Measurements from ENCODE around the gene KCNK7.
A peak's percentile ranks its signal among the peaks of the same experiment; 100 is the strongest.

Gene KCNK7

DNA sequence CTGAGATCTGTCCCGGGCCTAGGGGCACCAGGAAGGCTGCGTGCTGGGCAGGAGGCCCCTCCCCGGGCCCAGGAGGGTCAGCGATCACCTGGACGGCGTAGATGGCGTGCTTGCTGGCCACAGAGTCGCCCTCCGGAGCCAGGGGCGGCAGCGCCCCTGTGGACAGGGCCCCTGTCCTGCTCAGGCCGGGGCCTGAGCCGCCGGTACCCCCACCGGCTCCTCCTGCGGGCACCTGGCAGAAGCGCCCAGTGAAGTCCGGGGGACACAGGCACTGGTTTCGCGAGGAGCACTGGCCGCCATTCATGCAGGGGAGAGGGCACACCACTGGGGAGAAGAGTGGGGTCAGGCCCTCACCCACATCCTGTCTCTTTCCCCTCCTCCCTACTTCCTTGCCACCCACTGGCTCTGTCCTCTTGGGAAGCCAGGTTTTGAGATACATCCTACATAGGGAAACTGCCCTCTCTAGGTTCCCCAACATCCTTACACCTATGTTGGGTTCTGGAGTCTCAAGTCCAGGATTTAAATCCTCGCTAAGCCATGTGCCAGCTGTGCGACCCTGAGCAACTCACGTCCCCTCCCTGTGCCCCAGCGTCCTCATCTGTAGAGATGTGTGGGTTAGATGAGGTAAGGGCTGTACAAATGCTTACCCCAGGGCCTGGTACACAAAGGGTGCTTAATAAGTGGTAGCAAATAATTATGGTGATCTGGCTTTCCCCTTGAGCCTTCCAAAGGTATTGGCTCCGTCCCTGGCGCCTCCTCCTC is 41.4 kb downstream of the KCNK7 start:
- no peak for DNase-seq

DNA sequence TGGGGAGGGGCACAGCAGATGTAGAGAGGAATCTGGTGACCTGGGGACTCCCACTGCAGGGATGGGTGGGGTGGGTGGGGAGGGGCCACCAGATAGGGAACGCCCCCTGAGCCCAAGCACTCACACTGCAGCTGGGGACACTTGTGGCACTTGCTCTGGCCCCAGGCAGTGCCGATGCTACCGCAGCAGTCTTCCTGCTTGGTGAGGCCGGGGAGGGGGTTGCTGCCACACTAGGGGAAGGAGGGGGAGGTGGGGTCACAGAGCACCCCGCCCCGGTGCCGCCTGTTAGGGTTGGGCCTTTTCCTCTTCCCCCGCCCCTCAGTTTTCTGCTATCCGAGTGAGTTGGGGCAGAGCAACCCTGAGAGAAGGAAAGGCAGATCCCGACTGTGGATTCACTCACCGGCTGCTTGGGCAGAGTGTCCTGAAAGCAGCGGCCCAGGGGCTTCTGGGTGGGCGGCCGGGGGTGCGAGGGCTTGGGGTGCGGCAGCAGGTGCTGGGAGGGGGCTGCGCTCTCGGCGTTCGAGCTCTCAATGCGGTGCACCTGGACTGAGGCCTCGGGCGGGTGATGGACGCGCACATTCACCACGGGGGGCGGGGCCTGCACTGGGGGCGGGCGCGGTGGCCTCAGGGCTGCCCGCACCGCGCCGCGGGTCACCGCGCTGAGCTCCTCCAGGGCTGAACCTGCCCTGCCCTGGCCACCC is 42.1 kb downstream of the KCNK7 start:
- DNase-seq, result peak; percentile 64

DNA sequence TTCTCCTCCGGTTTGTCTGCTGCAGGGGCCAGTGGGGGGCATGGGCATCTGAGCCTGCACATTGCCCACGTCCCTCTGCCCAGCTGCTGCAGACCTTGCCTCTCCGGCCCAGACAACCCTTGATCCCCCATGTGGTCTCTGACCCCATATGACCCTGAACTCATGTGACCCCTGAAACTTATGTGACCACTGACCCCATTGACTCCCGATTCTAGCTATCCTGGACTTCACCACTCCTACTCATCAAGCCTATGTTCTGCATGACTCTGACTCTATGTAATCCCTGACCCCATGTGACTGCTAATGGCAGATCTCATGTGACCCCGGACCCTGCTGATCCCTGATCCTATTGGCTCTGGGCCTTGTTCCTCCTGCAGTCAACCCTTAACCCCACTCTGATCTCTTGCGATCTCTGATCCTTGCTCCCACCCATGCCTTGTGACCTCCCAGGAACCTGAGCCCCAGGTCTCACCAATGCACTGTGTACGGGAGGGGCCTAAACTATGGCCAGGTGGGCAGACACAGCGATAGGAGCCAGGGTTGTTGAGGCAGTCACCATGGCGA is 43.1 kb downstream of the KCNK7 start:
- DNase-seq, result no peak

DNA sequence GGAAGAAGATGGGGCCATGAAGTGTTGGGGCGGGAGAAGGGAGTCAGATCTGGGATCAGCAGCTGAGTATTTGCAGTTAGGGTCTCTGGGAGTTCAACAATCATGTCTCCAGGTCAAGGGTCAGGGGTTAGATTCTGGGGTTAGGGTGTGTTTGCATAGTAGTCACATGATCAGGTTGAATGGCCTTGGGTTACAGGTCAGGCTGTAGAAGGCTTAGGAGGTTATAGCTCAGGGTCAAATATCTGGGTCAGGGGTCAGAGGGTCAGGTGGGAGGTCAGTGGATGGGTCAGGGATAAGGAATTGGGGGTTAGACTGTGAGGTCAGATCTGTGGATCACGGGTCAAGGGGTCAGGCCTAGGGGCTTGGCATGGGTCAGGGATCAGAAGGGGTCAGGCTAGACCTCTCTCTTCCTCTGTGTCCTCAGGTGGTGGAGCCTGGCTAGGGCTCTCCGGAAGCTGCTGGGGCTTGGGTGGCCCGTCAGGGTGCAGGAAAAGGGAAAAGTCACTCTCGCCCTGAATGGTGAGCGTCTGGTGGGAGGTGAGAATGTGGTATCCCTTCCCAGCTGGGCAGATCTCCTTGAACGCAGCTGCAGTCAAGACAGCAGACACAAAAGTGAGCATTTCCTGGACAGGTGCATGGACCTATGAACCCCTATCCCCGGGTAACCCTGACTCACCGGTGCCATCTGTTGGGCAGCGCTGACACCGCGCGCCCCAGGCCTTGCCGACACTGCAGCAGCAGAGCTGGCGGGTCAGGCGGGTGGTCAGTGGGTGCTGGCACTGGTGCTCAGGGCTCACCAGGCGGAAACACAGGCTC is 43.8 kb downstream of the KCNK7 start:
- DNase-seq, result no peak

DNA sequence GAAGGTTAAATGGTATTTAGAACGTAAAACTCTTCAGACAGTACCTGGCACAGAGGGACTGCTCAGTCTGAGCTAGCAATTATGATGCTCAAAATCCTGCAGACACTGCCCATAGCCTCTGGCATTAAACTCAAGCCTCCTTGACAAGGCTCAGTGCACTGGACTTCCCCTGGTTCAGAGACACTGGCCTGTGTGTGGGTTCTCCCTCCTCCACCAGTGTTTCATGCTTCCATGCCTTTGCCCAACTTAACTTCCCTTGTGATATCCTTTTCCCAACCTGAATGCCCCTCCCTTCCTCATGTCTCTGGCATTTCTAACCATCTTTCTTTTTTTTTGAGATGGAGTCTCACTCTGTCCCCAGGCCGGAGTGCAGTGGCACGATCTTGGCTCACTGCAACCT is 46.5 kb downstream of the KCNK7 start:
- DNase-seq, result no peak

DNA sequence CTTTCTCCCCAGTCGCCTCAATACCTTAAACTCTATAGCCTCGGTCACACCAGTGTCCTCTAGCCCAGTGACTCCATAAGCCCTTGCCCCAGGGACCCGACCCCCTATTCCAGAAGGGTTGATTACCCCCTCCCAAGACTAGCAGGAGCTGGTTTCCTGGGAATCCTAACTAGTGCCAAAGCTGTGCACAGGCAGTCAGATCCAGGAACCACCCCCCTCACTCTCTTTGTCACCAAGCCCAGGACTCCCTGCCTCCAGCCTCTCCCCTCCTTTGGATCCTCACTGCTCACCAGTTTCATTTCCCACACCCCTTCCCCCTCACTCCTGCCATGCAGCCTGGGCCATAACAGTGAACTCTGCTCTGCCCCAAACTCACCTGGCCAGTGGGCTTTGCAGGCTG is 47.2 kb downstream of the KCNK7 start:
- DNase-seq, result no peak

DNA sequence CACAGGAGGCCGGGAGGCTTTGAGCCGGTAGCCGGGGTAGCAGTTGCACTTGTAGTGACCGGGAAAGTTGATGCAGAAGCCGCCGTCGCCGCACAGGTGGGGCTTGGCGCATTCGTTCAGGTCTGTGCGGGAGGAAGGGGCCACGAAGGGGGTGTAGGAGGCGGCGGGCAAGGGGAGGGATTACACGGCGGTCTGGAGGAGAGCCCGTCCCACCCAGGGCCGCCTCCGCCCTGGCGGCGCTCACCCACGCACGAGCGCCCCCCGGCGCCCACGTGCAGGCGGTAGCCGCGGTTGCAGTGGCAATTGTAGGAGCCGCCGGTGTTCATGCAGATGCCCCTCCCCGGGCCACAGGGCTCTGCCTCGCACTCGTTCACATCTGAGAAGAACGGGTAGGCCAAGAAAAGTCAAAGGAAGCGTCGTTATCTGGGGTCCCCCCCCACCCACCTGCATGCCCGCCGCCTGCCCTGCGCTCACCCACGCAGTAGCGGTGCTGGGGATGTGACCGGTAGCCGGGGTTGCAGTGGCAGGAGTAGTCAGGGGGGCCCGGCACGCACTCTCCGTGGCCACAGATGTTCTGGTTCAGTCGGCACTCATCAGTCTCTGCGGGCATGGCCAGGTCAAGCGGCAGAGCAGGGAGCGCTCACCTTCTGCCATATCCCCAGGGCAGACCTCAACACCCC is 48.0 kb downstream of the KCNK7 start:
- no peak for DNase-seq

DNA sequence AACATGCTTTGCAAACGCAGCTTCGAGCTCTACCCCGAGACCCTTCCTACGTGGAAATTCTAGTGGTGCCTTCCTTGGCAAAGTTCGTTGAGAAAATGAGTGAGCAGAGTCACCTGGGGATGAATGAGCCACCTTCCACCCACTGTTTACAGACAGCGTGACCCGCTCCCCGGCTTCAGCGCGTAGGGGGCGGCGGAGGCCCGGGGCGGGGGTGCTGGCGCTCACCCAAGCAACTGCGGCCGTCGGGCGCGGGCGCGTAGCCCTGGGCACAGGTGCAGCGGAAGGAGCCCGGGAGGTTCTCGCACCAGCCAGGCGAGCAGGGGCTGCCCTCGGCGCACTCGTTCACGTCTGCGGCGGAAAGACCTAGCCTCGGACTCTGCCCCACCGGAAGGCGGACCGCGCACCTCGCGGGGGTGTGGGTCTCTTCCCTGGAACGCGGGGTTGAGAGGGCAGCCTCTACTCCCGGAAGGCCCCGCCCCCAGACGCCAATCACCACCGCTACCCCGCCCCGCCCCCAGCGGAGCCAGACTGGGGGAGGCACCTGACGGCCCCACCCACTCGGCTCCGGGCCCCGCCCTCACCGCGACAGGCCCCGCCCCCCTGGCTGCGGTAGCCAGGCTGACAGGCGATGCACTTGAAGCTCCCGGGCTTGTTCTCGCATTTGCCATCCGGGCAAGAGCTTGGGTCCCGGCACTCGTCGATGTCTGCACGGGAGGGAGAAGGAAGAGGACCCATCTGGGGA is 49.2 kb downstream of the KCNK7 start:
- peak; percentile 75 for DNase-seq

DNA sequence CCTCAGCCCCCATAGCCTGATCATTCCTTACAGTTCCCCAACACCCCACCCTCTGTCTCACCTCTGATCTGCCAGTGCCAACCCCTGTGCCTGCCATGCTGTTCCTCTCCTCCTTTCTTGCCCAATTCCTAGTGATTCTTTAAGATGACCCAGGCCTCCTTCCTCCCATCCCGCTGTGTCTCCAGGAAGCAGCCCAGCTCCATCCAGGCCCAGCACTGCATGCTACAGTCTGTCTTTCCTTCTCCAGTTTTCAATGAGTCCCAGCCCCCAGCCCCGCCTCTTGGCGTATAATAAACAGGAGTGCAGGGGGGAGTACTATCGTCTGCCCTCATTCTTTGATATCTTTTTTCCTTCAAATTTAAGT is 49.8 kb downstream of the KCNK7 start:
- DNase-seq, result no peak

All from NCI-H1417 treated with DMSO at 0.1 percent for 48 hours (cell line).